ENCODE results near the gene CGREF1. TPM values are rescaled to one million over a fixed set of nuclear protein-coding genes. Genes with fewer than 3 reads are reported as not detected.

The CGREF1 gene
- total and polyA plus RNA-seq, 4 donors = 0.98 to 16.1 (median 11.7) TPM

- Histone ChIP-seq H3K36me3 (ENCODE audit: control insufficient read depth in 4 of 4, insufficient read depth in 3 of 4, low read depth in 1 of 4, low read length in 3 of 4) (no peaks in the 10 kb centered on the region), H3K9me3 (ENCODE audit: control insufficient read depth in 4 of 4, low read length in 3 of 4) (no peaks in the 10 kb centered on the region), H3K4me1 (ENCODE audit: control insufficient read depth in 4 of 4, insufficient read depth in 4 of 4, low read length in 3 of 4) (no peaks in the 10 kb centered on the region), H3K27me3 (ENCODE audit: control insufficient read depth in 4 of 4, insufficient read depth in 4 of 4, low read length in 3 of 4) (no peaks in the 10 kb centered on the region), H3K9ac (ENCODE audit: low read depth in 1 of 2, low read length in 2 of 2) (no peak overlapping the region), H3K4me3 (ENCODE audit: low read depth in 1 of 3, low read length in 3 of 3) (no peak overlapping the region), H3K27ac (ENCODE audit: low read depth in 1 of 2, low read length in 2 of 2) (no peak overlapping the region)
- WGBS = 91% methylated on average over 6 of the region's 6 CpGs
- TF ChIP-seq EGR1 (IDR thresholded peaks at IDR 0.05; ENCODE audit: low read depth in 2 of 2) (no peak), FOXA1 (IDR thresholded peaks at IDR 0.05) (no peak), RXRA (IDR thresholded peaks at IDR 0.05) (no peak), HNF4G (IDR thresholded peaks at IDR 0.05) (no peak), CTCF (IDR thresholded peaks at IDR 0.05; ENCODE audit: low read depth, low read length, missing input control) (no peak), GABPA (IDR thresholded peaks at IDR 0.05 in 1 of 2, conservative IDR thresholded peaks at IDR 0.05 in 1 of 2) (no peak), TAF1 (conservative IDR thresholded peaks at IDR 0.05) (no peak)
- TF ChIP-seq, protein P1, sequence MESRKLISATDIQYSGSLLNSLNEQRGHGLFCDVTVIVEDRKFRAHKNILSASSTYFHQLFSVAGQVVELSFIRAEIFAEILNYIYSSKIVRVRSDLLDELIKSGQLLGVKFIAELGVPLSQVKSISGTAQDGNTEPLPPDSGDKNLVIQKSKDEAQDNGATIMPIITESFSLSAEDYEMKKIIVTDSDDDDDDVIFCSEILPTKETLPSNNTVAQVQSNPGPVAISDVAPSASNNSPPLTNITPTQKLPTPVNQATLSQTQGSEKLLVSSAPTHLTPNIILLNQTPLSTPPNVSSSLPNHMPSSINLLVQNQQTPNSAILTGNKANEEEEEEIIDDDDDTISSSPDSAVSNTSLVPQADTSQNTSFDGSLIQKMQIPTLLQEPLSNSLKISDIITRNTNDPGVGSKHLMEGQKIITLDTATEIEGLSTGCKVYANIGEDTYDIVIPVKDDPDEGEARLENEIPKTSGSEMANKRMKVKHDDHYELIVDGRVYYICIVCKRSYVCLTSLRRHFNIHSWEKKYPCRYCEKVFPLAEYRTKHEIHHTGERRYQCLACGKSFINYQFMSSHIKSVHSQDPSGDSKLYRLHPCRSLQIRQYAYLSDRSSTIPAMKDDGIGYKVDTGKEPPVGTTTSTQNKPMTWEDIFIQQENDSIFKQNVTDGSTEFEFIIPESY (IDR thresholded peaks at IDR 0.05) = no peak
- TF ChIP-seq, protein P2, sequence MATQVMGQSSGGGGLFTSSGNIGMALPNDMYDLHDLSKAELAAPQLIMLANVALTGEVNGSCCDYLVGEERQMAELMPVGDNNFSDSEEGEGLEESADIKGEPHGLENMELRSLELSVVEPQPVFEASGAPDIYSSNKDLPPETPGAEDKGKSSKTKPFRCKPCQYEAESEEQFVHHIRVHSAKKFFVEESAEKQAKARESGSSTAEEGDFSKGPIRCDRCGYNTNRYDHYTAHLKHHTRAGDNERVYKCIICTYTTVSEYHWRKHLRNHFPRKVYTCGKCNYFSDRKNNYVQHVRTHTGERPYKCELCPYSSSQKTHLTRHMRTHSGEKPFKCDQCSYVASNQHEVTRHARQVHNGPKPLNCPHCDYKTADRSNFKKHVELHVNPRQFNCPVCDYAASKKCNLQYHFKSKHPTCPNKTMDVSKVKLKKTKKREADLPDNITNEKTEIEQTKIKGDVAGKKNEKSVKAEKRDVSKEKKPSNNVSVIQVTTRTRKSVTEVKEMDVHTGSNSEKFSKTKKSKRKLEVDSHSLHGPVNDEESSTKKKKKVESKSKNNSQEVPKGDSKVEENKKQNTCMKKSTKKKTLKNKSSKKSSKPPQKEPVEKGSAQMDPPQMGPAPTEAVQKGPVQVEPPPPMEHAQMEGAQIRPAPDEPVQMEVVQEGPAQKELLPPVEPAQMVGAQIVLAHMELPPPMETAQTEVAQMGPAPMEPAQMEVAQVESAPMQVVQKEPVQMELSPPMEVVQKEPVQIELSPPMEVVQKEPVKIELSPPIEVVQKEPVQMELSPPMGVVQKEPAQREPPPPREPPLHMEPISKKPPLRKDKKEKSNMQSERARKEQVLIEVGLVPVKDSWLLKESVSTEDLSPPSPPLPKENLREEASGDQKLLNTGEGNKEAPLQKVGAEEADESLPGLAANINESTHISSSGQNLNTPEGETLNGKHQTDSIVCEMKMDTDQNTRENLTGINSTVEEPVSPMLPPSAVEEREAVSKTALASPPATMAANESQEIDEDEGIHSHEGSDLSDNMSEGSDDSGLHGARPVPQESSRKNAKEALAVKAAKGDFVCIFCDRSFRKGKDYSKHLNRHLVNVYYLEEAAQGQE (IDR thresholded peaks at IDR 0.05) = no peak
- TF ChIP-seq, protein P3, sequence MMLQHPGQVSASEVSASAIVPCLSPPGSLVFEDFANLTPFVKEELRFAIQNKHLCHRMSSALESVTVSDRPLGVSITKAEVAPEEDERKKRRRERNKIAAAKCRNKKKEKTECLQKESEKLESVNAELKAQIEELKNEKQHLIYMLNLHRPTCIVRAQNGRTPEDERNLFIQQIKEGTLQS (IDR thresholded peaks at IDR 0.05) = no peak
- DNase-seq (ENCODE audit: low spot score) = no peak
Observed at GRCh38 chr2:27154488-27154887, 35.6 kb upstream of the CGREF1 start.

GRCh38 chr2:27152796-27153464 is 34.0 kb upstream of the CGREF1 start:
- Histone ChIP-seq H3K4me3 (ENCODE audit: low read depth in 1 of 3, low read length in 3 of 3) (no peak overlapping the region), H3K36me3 (ENCODE audit: control insufficient read depth in 4 of 4, insufficient read depth in 3 of 4, low read depth in 1 of 4, low read length in 3 of 4) (no peaks in the 10 kb centered on the region), H3K4me1 (ENCODE audit: control insufficient read depth in 4 of 4, insufficient read depth in 4 of 4, low read length in 3 of 4) (no peaks in the 10 kb centered on the region), H3K27ac (ENCODE audit: low read depth in 1 of 2, low read length in 2 of 2) (no peak overlapping the region), H3K9ac (ENCODE audit: low read depth in 1 of 2, low read length in 2 of 2) (no peak overlapping the region), H3K27me3 (ENCODE audit: control insufficient read depth in 4 of 4, insufficient read depth in 4 of 4, low read length in 3 of 4) (no peaks in the 10 kb centered on the region), H3K9me3 (ENCODE audit: control insufficient read depth in 4 of 4, low read length in 3 of 4) (no peaks in the 10 kb centered on the region)
- no peak for DNase-seq (ENCODE audit: low spot score)
- TF ChIP-seq RXRA (IDR thresholded peaks at IDR 0.05) (no peak), FOXA2 (IDR thresholded peaks at IDR 0.05) (no peak), EGR1 (IDR thresholded peaks at IDR 0.05; ENCODE audit: low read depth in 2 of 2) (no peak), GABPA (IDR thresholded peaks at IDR 0.05 in 1 of 2, conservative IDR thresholded peaks at IDR 0.05 in 1 of 2) (no peak)
- TF ChIP-seq, protein P3 (IDR thresholded peaks at IDR 0.05) = no peak
- WGBS = 69% methylated on average over 2 of the region's 2 CpGs
